Activated CD4-positive, CD25-positive, alpha-beta regulatory T cell (primary cell): ENCODE measurements around the gene WSB2.

Experiments used
- DNase-seq, 4 experiments: peaks; one replicate each; lab custom pipeline; 2025; lab: John Stamatoyannopoulos, UW

Gene WSB2

GRCh38 chr12:117986705-117987469 is 74.1 kb downstream of the WSB2 start:
- DNase-seq, result no peak

GRCh38 chr12:117985182-117985581 is 75.8 kb downstream of the WSB2 start:
- no peak for DNase-seq
